ENCODE data around the gene GALNT2. TPM values are rescaled to one million over a fixed set of nuclear protein-coding genes. Genes with fewer than 3 reads are reported as not detected.

Gene GALNT2
- total RNA-seq, 4 donors from 2014 or later: 50.7 to 85.0 (median 71.8) TPM

GRCh38 chr1:230153641-230154296, 86.7 kb downstream of the GALNT2 start:
- DNase-seq (ENCODE audit: low spot score): no peak

GRCh38 chr1:230155021-230155420, 88.0 kb downstream of the GALNT2 start:
- no peak for TF ChIP-seq CTCF (IDR thresholded peaks at IDR 0.05)
- no peak for DNase-seq (ENCODE audit: low spot score)
- ATAC-seq (ENCODE audit: low FRiP score): no peak

More at GRCh38 chr1:230153641-230154296, 86.7 kb downstream of the GALNT2 start:
- ATAC-seq (ENCODE audit: low FRiP score): peak; percentile 53
- no peak for TF ChIP-seq CTCF (IDR thresholded peaks at IDR 0.05)

GRCh38 chr1:230156068-230156467, 89.0 kb downstream of the GALNT2 start:
- DNase-seq (ENCODE audit: low spot score): no peak
- ATAC-seq (ENCODE audit: low FRiP score): no peak
- no peak for TF ChIP-seq CTCF (IDR thresholded peaks at IDR 0.05)

GRCh38 chr1:230156536-230156935, 89.5 kb downstream of the GALNT2 start:
- ATAC-seq (ENCODE audit: low FRiP score) (no peak), DNase-seq (ENCODE audit: low spot score) (no peak)
- no peak for TF ChIP-seq CTCF (IDR thresholded peaks at IDR 0.05)

GRCh38 chr1:230157420-230158390, 90.7 kb downstream of the GALNT2 start:
- ATAC-seq (ENCODE audit: low FRiP score): no peak
- no peak for DNase-seq (ENCODE audit: low spot score)
- no peak for TF ChIP-seq CTCF (IDR thresholded peaks at IDR 0.05)

GRCh38 chr1:230158415-230159291, 91.6 kb downstream of the GALNT2 start:
- no peak for TF ChIP-seq CTCF (IDR thresholded peaks at IDR 0.05)
- ATAC-seq (ENCODE audit: low FRiP score) (no peak), DNase-seq (ENCODE audit: low spot score) (no peak)

Data from omental fat pad (tissue), 4 donors.